ENCODE results near the gene TTC9C. TPM values are rescaled to one million over a fixed set of nuclear protein-coding genes. Genes with fewer than 3 reads are reported as not detected.
A peak's percentile ranks its signal among the peaks of the same experiment; 100 is the strongest.
"Not testable (repeated sequence)": the region's sequence is repeated elsewhere in the genome, so short reads cannot be mapped to it uniquely, and the experiment has no call there.

The TTC9C gene
- total RNA-seq, 3 donors from 2014 or later: 19.2 to 26.2 (median 25.8) TPM

DNA sequence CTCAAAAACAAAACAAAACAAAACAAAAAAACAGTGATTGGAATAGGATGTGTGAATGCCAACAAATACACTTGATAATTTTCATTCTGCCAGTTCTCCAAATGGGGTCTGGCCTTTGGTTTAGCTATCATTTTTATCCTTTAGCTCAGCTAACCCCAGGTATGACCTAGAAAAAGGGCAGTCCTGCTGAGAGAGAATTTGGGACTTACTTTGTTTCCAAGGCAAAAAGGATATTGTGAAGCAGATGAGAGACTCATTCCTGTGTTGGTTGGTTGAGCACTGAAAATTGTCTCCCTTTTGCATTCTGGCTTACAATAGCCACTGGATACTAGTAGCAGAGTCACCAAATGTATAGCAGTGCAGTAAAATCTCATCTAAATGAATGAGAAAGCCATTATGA is 8.9 kb downstream of the TTC9C start:
- no peaks in the 10 kb centered on the region for H3K36me3 ChIP-seq
- no peak for TF ChIP-seq POLR2AphosphoS5 (IDR thresholded peaks at IDR 0.05)
- TF ChIP-seq CTCF (IDR thresholded peaks at IDR 0.05): no peak
- TF ChIP-seq POLR2A (IDR thresholded peaks at IDR 0.05): no peak
- H3K27ac ChIP-seq: no peak overlapping the region
- no peaks in the 10 kb centered on the region for H3K4me1 ChIP-seq
- H3K9me3 ChIP-seq: no peaks in the 10 kb centered on the region
- intact Hi-C loops (cut with DNase I; ENCODE audit: low total_unique reads): no loop called here
- DNase-seq (ENCODE audit: low spot score in 2 of 2): no peak
- H3K27me3 ChIP-seq: no peaks in the 10 kb centered on the region
- H3K4me3 ChIP-seq: no peak overlapping the region

DNA sequence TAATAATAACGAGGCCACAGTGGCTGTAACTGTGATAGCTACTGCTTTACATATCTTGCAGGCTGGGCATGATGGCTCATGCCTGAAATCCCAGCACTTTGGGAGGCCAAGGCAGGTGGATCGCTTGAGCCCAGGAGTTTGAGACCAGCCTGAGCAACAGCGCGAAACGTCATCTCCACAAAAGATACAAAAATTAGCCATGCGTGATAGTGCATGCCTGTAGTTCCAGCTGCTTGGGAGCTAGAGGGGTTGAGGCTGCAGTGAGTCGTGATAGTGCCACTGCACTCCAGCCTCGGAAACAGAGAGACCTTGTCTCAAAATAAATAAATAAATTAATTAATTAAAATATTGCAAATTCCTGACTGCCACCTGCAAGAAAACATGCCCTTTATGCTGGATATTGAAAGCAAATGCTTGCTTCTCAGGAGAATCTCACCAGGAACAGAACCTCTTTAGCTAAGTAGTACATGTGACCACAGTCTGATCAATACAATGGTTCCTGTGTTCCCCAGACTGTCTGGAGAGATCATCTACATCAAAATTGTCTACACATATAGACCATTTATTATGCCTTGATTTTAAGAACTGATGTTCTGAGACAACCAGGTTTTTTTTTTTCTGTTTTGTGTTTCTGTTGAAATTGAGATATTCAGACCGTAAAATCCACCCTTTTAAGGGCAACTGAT is 19.3 kb downstream of the TTC9C start:
- intact Hi-C loops (cut with DNase I; ENCODE audit: low total_unique reads): no loop called here
- Histone ChIP-seq H3K9me3 (no peaks in the 10 kb centered on the region), H3K4me3 (no peak overlapping the region), H3K36me3 (no peaks in the 10 kb centered on the region), H3K27me3 (no peaks in the 10 kb centered on the region), H3K27ac (peak overlapping the region in 1 of 2 donors; percentile 10), H3K4me1 (no peaks in the 10 kb centered on the region)
- TF ChIP-seq POLR2A (IDR thresholded peaks at IDR 0.05): no peak
- TF ChIP-seq CTCF (IDR thresholded peaks at IDR 0.05): no peak
- TF ChIP-seq POLR2AphosphoS5 (IDR thresholded peaks at IDR 0.05): no peak
- DNase-seq (ENCODE audit: low spot score in 2 of 2): no peak

- H3K9me3 ChIP-seq; H3K4me3 ChIP-seq; H3K27ac ChIP-seq; H3K4me1 ChIP-seq; intact Hi-C loops (cut with DNase I; ENCODE audit: low total_unique reads); H3K36me3 ChIP-seq; DNase-seq (ENCODE audit: low spot score in 2 of 2); H3K27me3 ChIP-seq: not testable (repeated sequence)
Measured at GRCh38 chr11:62749931-62750330, 21.6 kb downstream of the TTC9C start.

DNA sequence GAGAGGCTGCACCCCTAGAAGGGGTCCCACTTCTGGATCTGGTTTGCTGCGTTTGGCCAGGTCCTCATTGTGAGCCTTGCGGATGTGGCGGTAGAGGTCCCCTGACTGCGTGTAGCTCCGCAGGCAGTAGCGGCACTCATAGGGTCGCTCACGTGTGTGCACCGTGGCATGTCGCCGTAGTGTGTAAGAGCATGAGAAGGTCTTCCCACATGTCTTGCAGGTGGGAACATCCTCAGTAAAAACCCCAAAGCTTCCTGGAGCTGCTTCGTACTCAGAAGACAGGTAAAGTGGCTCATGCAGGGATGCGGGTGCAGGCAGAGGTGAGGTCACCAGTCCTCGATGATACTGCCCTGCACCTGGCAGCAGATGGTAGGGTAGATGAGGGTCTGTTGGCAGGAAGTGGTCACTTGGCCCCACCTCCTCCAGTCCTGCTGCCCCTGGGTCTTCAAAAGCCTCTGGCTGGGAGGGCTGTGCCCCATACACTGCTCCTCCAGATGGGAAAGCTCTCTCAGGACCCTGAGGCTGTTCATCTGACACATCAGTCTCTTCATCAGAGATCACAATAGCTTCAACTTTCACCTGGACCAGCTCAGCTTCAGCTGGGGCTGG is 24.0 kb downstream of the TTC9C start:
- DNase-seq (ENCODE audit: low spot score in 2 of 2): no peak
- intact Hi-C loops (cut with DNase I; ENCODE audit: low total_unique reads): no loop called here
- no peak for TF ChIP-seq POLR2AphosphoS5 (IDR thresholded peaks at IDR 0.05)
- TF ChIP-seq CTCF (IDR thresholded peaks at IDR 0.05): no peak
- no peak for TF ChIP-seq POLR2A (IDR thresholded peaks at IDR 0.05)
- Histone ChIP-seq H3K27ac (no peak overlapping the region), H3K4me1 (no peaks in the 10 kb centered on the region), H3K27me3 (no peaks in the 10 kb centered on the region), H3K36me3 (no peaks in the 10 kb centered on the region), H3K4me3 (no peak overlapping the region), H3K9me3 (no peaks in the 10 kb centered on the region)

GRCh38 chr11:62752994-62753735 is 24.9 kb downstream of the TTC9C start:
- TF ChIP-seq POLR2AphosphoS5 (IDR thresholded peaks at IDR 0.05) (no peak), POLR2A (IDR thresholded peaks at IDR 0.05) (no peak), CTCF (IDR thresholded peaks at IDR 0.05) (no peak)
- no peaks in the 10 kb centered on the region for H3K27me3 ChIP-seq
- intact Hi-C loops (cut with DNase I; ENCODE audit: low total_unique reads): no loop called here
- H3K4me1 ChIP-seq: no peaks in the 10 kb centered on the region
- no peak for DNase-seq (ENCODE audit: low spot score in 2 of 2)
- peak overlapping the region; percentile 92 to 93 for H3K27ac ChIP-seq
- no peaks in the 10 kb centered on the region for H3K36me3 ChIP-seq
- peak overlapping the region; percentile 53 to 75 (median 66) for H3K4me3 ChIP-seq
- no peaks in the 10 kb centered on the region for H3K9me3 ChIP-seq

Data from breast epithelium (tissue), 4 donors.